PC-3 (cell line): Measurements from ENCODE around the gene NLRP13.

Experiments
- EZH2 ChIP-seq: fragments of 300-600 bp; sonication (generic); IDR thresholded peaks from one replicate; pipeline ENCODE4 v1.6.1; 2017; ENCODE audit warnings: antibody characterized with exemption, mild to moderate bottlenecking, low read length; ENCODE audit not compliant: unreplicated experiment
- EZH2phosphoT487 ChIP-seq: fragments of 300-600 bp; sonication (generic); IDR thresholded peaks from 2 replicates; pipeline ENCODE4 v1.6.1; 2018; ENCODE audit warnings: mild to moderate bottlenecking, antibody characterized with exemption, low read length, borderline replicate concordance
- TF ChIP-seq, protein P1 (sequence below): fragments of 300-600 bp; sonication (generic); conservative IDR thresholded peaks from 2 replicates; pipeline ENCODE4 v1.5.1; 2017; ENCODE audit warnings: antibody characterized with exemption, low read depth, mild to moderate bottlenecking, low read length

DNA sequence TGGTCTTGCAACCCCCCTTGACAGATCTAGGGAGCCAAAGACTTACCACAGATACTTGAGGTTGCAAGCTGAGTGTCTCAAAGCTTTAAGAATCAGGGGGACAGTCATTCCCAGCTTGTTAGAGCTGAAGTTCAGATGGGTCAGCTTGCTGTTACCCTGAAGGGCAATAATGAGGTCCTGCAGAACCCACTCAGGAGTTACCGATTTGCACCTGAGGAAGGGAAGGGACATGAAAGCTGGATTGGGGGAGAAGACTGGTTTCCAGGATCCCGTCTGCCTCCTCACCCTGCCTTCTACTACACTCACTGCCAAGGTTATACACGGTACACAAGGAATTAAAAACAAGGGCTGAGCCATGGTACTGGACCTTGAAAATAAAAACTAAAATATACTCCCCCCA, 24.4 kb downstream of the NLRP13 start:
- TF ChIP-seq, protein P1, sequence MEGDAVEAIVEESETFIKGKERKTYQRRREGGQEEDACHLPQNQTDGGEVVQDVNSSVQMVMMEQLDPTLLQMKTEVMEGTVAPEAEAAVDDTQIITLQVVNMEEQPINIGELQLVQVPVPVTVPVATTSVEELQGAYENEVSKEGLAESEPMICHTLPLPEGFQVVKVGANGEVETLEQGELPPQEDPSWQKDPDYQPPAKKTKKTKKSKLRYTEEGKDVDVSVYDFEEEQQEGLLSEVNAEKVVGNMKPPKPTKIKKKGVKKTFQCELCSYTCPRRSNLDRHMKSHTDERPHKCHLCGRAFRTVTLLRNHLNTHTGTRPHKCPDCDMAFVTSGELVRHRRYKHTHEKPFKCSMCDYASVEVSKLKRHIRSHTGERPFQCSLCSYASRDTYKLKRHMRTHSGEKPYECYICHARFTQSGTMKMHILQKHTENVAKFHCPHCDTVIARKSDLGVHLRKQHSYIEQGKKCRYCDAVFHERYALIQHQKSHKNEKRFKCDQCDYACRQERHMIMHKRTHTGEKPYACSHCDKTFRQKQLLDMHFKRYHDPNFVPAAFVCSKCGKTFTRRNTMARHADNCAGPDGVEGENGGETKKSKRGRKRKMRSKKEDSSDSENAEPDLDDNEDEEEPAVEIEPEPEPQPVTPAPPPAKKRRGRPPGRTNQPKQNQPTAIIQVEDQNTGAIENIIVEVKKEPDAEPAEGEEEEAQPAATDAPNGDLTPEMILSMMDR: no peak
- TF ChIP-seq EZH2phosphoT487 (no peak), EZH2 (no peak)
